Measurements from ENCODE around the gene ABCA7.

Gene ABCA7

DNA sequence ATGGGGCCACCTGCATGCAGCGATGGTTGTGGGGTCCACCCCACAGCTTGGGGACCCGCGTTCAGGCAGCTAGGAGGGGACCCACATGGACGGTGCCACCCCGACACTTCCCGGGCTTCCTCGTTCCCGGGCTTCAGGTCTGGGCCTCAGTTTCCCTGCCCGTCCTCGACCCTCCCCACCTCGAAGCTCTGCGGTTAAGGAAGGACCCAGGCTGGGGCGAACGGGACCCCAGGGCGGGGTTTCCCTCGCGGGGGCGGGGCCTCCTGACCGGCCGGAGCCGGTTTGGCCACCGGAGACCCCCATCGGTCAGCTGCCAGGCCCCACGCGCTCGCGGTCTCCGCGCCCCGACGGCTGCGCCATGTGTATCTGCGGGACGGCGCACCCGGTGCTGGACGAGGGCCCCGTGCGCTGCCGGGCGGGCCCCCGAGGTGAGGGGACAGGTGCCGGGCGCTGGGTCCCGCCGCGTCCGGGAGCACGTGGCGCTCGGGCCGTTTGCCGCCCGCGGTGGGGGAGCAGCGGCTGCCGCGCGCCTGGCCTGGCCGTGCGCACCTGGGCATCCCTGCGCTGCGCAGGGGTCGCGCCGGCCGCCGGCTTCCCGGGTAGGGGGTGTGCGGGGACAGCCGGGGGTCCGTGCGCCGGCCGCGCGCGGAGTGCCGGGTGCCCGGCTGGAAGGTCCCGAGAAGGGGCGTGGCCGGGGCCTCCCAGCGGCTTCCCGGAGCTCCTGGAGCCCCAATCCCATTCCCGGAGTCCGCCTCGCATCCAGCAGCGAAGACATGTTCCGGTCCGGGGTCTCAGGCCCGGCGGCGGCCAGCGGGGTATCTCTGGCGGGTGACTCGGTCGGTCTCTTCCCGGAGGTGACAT is 31.3 kb downstream of the ABCA7 start:
- no peak for DNase-seq (ENCODE audit: low read depth in 1 of 2, low spot score in 1 of 2)

DNA sequence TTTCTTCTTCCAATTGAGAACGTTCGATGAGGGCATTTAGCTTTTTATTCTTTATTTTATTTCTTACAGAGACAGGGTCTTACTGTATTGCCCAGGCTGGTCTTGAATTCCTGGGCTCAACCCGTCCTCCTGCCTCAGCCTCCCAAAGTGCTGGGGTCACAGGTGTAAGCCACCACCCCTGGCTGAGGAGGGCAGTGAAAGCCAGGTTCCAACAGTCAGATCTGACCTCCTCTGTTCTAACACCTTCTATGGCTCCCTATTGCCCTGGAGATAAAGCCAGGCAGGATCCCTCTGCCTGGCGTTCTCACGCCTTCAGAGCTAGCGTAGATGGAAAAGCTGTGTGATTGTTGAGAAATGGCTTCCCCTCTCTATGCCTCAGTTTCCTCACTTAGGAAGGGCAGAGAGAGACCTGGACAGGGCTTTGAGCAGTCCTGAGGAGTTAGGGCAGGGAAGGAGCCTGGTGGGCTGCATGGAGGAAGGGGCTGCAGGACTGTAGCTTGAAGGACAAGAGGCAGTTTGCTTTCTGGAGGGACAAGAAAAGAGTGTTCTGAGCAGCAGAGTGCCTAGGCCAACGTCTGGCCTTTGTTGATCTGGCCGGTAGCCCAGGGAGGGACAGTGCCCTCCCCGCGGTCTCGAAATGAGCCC is 32.6 kb downstream of the ABCA7 start:
- DNase-seq (ENCODE audit: low read depth in 1 of 2, low spot score in 1 of 2) = no peak

DNA sequence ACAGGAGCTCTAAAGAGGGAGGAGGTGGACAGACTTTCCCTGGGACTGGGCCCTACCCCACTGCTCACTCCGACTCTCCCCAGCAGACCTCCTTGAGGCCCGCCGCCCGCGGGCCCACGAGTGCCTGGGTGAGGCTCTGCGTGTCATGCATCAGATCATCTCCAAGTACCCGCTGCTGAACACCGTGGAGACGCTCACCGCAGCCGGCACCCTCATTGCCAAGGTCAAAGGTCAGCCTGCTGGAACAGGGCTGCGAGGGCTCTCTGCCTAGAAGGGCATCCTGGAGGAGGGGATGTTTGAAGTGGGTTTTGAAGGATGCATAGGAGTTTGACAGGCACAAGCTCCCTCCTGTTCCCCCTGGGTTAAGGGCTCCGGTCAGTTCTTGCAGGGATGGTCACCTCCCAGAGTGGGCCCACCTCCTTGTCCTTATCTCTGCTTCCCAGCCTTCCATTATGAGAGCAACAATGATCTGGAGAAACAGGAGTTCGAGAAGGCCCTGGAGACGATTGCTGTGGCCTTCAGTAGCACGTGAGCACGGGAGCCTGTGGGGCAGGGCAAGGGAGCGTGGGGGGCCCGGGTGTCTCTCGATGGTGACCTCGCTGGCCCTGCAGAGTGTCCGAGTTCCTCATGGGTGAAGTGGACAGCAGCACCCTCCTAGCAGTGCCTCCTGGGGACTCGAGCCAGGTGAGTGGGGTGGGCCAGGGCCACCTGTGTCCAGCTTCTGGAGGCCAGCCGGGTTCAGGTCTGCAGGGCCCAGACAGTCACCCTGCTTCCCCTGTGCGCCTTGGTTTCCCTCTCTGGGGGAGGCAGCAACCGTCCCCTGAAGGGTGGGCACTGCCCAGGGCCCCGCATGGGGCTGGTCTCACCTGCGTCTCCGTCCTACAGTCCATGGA is 33.4 kb downstream of the ABCA7 start:
- no peak for DNase-seq (ENCODE audit: low read depth in 1 of 2, low spot score in 1 of 2)

DNA sequence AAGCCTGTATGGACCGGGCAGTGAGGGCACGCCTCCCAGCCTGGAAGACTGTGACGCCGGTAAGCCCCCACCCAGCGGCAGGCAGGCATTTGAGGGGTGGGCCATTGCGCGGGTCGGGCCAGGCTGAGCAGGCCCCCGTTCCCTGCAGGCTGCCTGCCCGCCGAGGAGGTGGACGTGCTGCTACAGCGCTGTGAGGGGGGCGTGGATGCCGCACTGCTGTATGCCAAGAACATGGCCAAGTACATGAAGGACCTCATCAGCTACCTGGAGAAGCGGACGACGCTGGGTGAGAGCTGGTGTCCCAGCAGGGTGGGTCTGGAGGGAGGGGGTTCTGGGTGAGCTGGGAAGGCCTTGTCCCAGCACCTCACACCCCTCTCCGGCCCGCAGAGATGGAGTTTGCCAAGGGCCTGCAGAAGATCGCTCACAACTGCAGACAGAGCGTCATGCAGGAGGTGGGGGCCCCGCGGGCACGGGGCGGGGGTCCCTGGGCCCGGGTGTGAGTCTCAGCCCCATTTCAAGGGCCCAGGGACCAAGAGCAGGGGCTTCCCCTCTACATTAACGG is 34.1 kb downstream of the ABCA7 start:
- no peak for DNase-seq (ENCODE audit: low read depth in 1 of 2, low spot score in 1 of 2)

DNA sequence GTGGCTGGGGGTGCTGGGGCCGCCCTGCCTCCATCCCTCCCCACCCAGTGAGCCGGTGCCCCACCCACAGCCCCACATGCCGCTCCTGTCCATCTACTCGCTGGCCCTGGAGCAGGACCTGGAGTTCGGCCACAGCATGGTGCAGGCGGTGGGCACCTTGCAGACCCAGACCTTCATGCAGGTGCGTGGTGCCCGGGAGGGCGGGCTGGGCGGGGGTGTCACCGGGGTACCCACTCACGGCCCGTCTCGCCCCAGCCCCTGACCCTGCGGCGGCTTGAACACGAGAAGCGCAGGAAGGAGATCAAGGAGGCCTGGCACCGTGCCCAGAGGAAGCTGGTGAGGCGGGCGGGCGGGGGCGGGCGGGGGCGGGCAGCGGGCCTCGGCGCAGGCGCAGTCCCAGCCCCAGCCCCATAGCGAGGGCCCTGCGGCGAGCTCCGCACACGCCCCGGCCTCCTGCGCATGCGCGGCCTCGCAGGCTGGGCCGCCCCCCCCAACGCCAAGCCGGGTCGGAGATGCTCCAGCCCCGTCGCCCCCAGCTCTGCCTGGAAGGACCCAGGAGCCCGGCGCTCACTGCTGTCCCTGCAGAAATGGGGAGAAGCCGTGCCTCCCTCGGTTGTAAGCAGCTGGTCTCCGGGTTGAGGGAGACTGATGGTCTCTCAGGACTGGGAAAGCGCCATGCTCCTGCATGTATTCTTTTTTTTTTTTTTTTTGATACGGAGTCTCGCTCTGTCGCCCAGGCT is 34.8 kb downstream of the ABCA7 start:
- DNase-seq (ENCODE audit: low read depth in 1 of 2, low spot score in 1 of 2) = peak; percentile 64 to 79

DNA sequence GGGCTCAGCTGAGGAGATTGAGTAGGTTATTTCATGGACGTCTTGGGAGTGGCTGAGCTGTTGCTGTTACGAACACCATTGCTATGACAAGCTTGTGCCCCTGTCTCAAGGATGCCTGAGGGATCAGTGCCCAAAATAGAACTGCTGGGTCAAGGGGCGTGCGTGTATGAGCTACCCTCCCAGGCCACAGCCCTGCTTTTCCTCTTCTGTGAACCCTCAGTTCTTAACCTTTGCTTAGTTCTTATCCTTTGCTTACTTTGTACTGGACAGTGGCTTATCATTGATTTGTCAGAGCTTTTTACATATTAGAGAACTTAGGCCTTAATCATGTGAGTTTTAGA is 36.1 kb downstream of the ABCA7 start:
- no peak for DNase-seq (ENCODE audit: low read depth in 1 of 2, low spot score in 1 of 2)

DNA sequence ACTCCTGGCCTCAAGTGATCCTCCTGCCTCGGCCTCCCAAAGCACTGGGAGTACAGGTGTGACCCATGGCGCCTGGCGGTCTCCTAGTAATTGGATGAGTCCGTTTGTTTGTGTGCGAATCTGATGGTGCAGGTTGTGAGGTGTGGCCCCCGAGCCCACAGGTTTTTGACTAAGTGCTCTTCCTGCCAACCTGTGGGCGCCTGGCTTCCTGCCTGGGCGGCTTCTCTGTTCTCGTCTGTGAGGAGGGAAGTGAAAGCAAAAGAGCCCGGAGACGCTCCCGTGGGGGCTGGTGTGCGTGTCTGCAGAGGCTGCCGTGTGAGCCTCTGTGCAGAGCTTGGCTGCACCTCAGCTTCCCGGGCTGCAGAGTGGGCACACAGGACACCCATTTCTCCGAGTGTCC is 37.0 kb downstream of the ABCA7 start:
- DNase-seq (ENCODE audit: low read depth in 1 of 2, low spot score in 1 of 2) = peak; percentile 71 to 88

DNA sequence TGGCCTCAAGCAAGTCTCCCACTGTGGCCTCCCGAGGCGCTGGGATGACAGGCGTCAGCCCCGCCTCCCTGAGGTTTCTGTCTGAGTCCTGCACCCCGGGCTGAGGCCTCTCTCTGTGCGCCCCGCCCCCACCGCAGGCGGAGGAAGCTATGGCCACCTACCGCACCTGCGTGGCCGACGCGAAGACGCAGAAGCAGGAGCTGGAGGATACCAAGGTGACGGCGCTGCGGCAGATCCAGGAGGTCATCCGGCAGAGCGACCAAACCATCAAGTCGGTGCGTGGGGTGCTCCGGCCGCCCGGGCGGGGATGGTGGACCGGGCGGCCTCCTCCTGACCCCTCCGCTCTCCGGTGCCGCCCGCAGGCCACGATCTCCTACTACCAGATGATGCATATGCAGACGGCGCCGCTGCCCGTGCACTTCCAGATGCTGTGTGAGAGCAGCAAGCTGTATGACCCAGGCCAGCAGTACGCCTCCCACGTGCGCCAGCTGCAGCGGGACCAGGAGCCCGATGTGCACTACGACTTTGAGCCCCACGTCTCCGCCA is 39.7 kb downstream of the ABCA7 start:
- no peak for DNase-seq (ENCODE audit: low read depth in 1 of 2, low spot score in 1 of 2)

DNA sequence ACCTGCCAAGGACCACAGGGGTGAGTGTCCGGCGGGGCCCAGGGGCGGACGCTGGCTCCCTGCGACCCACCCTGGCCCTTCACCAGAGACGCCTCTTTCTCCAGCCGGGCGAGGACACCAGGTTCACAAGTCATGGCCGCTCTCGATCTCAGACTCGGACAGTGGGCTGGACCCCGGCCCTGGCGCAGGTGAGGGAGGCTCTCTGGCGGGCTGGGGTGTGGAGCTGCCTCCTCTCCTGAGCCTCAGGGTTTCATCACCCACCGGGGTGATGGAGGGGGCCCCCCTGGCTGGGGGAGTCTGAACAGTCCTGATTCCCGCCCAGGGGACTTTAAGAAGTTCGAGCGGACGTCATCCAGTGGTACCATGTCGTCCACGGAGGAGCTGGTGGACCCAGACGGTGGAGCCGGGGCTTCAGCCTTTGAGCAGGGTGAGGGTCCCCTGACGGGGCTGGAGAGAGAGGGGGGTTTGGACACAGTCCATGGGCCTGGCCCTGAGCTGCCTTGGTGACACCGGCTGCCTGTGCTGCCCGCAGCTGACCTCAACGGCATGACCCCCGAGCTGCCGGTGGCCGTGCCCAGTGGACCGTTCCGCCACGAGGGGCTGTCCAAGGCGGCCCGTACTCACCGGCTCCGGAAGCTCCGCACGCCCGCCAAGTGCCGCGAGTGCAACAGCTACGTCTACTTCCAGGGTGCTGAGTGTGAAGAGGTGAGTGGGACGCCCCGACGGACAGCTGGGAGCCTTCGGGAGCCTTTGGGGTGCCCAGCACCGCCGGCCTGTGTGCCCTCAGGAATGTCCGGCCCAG is 40.7 kb downstream of the ABCA7 start:
- DNase-seq (ENCODE audit: low read depth in 1 of 2, low spot score in 1 of 2) = no peak

DNA sequence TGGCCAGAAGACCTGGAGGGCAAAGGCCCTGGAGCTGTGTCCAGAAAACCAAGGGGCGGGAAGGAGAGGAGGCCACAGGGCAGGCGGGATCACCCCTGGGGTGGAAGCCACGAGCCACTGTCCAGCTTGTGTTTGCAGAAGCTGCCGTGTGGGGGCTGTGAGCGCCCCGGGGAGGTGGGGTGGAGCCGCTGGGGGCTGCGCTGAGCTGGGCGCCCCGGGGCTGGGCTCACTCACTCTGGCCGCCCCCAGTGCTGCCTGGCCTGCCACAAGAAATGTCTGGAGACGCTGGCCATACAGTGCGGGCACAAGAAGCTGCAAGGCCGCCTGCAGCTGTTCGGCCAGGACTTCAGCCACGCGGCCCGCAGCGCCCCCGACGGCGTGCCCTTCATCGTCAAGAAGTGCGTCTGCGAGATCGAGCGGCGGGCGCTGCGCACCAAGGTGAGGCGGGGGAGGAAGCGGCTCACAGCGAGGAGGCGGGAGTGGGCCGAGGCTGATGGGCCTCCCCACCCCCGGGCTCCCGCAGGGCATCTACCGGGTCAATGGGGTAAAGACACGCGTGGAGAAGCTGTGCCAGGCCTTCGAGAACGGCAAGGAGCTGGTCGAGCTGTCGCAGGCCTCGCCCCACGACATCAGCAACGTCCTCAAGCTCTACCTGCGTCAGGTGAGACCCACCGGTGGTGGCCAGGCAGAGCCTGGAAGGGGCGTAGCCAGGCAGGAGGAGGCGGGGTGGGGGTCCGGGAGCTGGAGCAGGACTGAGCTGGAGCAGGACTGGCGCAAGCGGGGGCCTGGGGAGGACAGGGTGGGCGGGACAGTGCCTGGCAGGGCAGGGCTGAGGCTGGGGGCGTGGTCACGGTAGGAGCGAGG is 41.6 kb downstream of the ABCA7 start:
- DNase-seq (ENCODE audit: low read depth in 1 of 2, low spot score in 1 of 2) = no peak

DNA sequence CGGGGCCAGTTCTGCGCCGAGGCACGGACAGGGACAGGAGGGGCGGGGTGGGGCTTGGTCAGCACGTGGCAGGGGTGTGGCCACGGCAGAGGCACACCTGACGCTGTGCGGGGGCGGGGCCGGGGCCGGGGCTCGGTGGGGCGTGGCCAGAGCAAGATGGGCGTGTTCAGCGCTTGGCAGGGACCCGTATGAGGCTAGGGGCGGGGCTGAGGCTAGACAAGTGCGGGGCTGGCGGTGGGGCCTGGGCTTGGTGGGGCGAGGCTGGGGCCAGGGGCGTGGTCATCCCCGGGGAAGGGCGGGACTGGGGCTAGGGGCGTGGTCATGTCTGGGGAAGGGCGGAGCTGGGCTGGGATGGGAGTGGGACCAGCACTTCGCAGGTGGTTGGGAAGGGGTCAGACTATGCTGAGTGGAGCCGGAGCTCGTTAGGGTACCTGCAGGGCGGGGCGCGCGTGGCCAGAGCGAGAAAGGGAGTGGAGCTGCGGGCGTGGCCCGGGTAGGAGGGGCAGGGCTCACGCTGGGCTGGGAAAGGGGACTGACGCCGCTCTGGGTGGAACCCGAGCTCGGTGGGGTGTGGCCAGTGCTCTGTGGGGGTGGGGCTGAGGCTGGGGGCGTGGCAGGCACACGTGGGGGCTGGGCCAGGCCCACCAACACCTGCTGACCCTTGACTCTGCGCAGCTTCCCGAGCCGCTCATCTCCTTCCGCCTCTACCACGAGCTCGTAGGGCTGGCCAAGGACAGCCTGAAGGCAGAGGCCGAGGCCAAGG is 42.4 kb downstream of the ABCA7 start:
- DNase-seq (ENCODE audit: low read depth in 1 of 2, low spot score in 1 of 2) = peak in 1 of 2 donors; percentile 68

DNA sequence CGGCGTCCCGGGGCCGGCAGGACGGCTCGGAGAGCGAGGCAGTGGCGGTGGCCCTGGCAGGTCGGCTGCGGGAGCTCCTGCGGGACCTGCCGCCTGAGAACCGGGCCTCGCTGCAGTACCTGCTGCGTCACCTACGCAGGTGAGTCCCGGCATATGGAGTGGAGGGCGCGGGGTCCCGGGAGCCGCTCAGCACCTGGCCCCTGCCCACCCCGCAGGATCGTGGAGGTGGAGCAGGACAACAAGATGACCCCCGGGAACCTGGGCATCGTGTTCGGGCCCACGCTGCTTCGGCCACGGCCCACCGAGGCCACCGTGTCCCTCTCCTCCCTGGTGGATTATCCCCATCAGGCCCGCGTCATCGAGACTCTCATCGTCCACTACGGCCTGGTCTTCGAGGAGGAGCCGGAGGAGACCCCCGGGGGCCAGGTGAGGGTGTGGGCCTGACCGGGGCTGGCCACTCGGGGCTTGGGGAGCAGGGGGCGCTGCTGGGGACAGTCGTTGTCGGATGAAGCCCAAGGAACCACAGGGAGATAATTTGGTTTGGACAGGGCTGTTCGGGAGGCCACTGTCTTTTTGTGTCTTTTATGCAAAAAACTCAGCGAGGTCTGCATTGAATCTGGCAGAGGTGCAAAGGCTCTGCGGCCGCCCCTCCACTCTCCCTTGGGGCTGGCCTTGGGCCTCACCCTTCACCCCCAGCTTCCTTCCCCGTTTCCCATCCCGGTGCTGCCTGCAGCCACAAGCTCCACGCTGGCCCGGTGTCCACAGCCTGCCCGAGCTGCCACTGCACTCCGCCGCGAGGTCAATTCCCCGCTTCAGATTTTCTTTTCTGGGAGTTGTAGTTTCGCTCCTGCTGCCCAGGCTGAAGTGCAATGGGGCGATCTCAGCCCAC is 43.3 kb downstream of the ABCA7 start:
- no peak for DNase-seq (ENCODE audit: low read depth in 1 of 2, low spot score in 1 of 2)

DNA sequence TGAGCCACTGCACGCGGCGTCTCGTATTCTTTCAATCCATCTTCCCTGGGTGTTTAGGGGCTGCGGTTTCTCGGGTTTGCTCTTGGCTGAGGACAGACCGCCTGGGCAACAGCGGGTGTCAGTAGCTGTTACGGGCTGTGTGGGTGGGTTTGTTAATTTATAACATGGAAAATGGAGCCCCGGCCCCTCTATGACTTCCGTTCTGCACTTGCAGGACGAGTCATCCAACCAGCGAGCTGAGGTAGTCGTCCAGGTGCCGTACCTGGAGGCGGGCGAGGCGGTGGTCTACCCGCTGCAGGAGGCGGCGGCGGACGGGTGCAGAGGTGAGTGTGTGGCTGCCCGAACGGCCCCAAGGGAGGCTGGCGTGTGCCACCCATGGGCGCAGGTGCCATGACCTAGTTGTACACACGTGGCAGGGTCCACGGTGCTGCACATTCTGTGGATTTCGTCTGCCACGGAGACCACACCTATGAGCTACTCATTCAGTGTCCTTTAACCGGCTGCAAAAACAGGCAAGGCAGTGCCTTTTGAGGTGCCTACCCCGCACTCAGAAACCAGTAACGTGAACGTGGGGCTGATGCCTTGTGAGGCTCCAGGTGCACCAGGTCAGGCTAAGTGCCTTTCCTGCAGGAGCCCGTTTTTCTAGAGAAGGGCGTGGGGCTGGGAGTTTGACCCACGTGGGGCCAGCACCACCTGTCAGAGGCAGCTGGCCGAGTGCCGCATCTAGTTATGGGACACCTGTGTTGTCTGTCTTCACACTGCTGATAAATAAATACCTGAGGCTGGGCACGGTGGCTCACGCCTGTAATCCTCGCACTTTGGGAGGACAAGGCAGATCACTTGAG is 44.3 kb downstream of the ABCA7 start:
- no peak for DNase-seq (ENCODE audit: low read depth in 1 of 2, low spot score in 1 of 2)

DNA sequence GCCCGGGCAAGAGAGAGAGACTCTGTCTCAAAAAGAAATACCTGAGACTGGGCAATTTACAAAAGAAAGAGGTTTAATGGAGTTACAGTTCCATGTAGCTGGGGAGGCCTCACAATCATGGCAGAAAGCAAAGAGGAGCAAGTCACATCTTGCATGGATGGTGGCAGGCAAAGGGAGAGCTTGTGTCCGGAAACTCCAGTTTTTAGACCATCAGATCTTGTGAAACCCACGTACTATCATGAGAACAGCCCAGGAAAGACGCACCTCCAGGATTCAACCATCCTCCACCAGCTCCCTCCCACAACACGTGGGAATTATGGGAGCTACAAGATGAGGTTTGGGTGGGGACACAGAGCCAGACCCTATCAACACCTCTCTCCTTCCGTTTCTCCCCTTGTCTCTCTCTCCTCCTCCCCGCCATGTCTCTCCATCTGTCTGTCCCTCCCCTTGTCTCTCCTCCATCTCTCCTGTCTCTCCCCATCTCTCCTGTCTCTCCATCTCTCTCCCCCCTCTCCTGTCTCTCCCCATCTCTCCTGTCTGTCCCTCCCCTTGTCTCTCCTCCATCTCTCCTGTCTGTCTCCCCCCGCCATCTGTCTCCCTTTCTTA is 45.2 kb downstream of the ABCA7 start:
- no peak for DNase-seq (ENCODE audit: low read depth in 1 of 2, low spot score in 1 of 2)

DNA sequence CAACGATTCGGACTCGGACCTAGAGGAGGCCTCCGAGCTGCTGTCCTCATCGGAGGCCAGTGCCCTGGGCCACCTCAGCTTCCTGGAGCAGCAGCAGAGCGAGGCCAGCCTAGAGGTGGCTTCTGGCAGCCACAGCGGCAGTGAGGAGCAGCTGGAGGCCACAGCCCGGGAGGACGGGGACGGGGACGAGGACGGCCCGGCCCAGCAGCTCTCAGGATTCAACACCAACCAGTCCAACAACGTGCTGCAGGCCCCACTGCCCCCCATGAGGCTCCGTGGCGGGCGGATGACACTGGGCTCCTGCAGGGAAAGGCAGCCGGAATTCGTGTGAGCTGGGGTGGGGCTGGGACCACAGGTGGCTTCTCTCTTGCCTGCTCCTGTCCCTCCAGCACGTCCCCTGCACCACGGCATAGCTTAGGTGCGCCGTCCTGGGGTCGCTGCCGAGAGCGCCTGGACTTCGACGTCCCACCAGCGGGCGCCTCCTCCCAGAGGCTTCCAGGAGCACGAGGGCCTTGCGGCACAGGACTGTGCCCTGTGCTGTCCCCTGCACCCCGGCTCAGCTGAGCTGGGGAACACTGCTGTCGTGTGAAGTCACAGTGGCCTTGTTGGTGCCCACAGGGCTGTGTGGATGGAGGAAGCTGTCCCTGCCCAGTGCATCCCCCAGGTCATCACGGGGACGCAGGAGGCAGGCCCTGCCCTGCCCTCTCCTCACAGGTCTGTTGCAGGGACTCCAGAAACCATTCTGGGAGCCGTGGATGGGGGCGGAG is 46.0 kb downstream of the ABCA7 start:
- no peak for DNase-seq (ENCODE audit: low read depth in 1 of 2, low spot score in 1 of 2)
